NCI-H524 treated with DMSO at 0.1 percent for 48 hours (cell line): ENCODE results near the gene MT1E.
"Not testable (repeated sequence)": the region's sequence is repeated elsewhere in the genome, so short reads cannot be mapped to it uniquely, and the experiment has no call there.

Experiments used
- DNase-seq: peaks from one replicate; lab custom pipeline; 2025; lab: John Stamatoyannopoulos, UW

MT1E gene

DNA sequence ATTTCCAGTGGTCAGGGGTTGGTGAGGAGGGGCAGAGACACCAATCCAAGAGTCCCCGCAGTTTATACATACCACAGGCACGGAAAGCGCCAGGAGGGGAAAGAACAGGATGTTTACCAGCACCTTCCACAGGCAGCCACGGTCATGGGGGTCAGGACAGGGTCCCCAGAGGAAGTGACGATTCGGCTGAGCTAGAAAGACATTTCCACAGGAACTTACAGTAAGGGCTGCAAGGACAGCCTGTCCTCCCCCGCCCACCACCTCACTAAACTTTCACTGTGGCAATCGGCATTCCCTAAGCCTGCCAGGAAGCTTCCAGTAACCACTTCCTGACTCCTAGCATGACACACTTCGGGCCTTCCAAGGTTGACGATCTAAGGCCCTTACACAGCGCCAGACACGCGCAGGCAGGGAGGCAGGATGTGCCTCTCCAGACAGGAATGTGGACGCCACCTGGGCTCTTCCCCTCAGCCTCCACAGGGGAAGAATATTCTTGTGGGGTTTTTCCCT lies 18.4 kb upstream of the MT1E start:
- no peak for DNase-seq

DNA sequence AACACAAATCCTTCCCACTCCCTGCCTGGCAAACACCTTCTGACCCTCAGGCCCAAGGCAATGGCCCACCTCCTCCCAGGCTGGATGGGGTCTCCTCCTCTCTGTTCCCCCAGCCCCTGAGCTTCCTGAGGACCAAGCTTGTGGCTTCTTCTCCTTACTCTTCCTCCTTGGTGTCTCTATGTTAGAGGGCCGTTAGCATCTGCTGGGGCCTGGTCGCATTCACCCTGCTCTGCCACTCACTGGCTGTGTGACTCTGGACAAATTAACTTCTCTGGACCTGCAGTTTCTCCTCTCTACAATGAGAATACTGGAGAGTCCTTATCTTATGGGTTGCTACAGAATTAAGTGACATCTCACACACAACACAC lies 17.9 kb upstream of the MT1E start:
- no peak for DNase-seq

DNA sequence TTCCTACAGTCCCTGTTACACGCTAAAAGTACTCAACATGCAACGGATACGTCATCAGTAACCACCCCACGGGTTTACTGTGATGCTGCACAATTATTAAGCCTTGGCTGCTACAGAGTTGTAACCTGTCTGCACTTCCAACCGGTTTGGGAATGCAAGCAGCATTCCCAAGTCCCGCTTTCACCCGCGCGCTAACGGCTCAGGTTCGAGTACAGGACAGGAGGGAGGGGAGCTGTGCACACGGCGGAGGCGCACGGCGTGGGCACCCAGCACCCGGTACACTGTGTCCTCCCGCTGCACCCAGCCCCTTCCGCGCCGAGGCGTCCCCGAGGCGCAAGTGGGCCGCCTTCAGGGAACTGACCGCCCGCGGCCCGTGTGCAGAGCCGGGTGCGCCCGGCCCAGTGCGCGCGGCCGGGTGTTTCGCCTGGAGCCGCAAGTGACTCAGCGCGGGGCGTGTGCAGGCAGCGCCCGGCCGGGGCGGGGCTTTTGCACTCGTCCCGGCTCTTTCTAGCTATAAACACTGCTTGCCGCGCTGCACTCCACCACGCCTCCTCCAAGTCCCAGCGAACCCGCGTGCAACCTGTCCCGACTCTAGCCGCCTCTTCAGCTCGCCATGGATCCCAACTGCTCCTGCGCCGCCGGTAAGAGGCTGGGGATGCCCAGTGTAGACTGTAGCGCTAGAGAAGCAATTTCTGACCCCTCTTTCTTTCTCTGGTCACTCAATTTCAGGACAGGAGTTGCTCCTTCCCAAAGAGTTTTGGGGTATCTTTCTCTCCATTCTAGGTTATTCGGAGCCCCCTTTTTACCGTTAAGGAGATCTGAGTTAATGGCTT lies 17.3 kb upstream of the MT1E start, which contains the start of gene MT2A:
Gene MT2A, plus strand, starts transcription at position 542 of the 833 bp plus-strand sequence. Its CDS starts 72 bp downstream, at position 614.
- peak; percentile 89 for DNase-seq

DNA sequence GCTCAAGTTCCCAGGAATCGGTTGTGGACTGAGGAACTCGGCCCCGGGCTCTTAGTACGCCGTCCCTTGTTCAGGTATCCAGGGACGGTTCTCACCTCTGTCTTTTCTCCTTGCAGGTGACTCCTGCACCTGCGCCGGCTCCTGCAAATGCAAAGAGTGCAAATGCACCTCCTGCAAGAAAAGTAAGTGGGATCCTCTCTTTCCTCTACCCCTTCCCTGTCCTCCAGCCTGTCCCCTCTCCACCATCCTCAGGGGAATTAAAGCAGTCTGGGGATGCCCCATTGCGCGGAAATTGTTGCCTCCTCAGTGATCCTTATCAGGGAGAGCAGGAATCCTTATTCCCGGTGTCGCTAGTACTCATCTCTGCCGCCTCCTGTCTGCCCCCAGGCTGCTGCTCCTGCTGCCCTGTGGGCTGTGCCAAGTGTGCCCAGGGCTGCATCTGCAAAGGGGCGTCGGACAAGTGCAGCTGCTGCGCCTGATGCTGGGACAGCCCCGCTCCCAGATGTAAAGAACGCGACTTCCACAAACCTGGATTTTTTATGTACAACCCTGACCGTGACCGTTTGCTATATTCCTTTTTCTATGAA lies 16.6 kb upstream of the MT1E start:
- DNase-seq: peak; percentile 39

DNA sequence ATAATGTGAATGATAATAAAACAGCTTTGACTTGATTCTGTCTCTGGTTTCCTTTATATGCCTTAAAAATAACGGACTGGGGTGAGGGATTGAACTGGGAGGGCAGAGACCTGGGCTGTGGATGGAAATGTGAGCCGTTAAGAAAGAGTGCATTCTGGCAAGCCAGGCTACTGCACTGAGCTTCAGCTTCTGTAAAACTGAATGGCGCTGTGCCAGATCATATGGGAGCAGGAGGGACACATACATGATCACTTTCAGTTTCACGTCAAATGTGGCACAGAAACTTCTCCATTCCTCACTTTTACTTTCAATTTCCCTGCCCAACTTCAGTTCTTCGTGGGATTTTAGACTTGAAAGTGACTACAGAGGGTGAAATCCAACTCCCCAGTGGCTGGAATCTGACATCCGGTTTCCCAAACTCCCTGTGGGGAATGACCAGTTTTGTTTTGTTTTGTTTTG lies 16.1 kb upstream of the MT1E start:
- no peak for DNase-seq

DNA sequence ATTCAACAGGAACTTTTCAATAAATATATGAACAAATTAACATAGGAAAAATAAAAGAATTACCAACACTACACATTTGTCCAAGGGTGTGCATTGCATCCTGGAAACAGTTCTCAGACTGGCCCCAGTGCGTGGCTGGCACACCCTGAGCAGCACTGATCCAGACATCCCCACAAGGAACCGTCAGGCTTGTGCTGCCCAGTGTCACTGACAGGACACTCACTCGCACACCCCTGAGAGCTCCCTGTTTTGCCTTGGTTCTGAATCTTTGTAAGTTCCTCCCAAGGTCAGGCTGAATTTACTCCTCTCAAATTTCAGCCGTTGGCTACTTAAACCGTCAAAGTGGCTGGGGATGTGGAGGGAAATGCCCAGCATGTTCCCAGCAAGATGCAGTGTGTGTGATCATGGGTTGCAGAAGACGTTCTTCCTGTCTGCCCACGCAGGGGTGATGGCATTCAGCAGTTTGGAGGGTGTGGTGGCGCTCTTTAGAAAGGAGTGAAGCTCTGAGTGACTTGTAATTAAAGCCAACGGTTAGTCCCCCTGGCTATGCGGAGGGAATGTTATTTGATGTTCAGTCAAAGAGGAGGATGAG lies 15.5 kb upstream of the MT1E start:
- DNase-seq: no peak

DNA sequence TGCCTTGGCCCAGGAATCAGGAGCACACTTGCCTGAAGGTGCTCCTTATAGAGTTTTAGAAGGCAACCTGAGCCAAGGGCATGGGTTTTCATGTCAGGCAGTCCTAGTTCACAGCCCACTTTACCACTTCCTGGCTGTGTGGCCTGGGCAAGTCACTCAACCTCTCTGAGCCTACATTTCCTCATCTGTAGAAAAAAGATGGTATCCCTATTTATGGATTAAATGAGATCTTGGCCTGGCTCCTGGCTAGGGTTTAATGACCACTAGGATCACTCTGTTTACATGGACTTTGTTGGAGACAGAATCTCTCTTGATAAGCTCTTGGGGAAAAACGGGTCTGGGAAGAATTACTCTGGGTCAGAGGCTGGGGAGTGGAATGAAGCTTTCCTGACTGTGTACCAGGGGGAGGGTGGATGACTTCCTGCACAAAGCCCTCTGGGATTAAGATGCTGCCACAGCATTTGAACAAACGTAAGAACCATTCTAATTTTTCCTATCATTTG lies 14.9 kb upstream of the MT1E start:
- no peak for DNase-seq

DNA sequence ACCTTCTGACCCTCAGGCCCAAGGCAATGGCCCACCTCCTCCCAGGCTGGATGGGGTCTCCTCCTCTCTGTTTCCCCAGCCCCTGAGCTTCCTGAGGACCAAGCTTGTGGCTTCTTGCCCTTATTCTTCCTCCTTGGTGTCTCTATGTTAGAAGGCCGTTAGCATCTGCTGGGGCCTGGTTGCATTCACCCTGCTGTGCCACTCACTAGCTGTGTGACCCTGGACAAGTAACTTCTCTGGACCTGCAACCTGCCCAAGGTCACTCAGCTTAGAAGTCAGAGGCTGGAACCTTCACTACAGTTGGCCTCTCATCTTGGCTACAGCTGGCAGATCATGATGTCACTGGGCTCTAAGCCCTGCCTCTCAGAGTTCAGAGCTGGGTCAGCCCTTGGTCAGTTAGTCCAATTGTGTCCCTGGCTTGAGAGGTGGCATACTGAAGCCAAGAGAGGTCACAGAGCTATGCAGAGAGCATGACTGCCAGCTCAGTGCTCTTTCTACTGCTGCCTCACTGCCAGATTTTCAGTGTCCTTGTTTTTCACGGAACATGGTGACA lies 14.2 kb upstream of the MT1E start:
- no peak for DNase-seq

DNA sequence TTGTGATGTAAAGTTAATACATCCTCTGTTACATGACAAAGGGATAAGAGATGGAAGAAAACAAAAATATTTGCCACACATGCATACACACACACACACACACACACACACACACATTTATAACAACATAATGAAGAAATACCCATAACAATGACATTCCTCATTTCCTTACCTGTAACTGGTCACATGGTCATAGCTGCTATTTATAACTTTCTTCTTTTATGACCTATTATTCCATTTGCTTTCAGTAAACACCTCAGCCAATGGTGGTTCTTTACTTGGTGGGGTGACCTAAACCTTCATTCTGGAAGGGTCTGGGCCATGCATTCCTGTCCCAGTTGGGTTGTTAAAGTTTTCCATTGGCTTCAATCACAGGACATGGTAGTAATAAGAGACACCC lies 11.9 kb upstream of the MT1E start:
- DNase-seq: no peak

DNA sequence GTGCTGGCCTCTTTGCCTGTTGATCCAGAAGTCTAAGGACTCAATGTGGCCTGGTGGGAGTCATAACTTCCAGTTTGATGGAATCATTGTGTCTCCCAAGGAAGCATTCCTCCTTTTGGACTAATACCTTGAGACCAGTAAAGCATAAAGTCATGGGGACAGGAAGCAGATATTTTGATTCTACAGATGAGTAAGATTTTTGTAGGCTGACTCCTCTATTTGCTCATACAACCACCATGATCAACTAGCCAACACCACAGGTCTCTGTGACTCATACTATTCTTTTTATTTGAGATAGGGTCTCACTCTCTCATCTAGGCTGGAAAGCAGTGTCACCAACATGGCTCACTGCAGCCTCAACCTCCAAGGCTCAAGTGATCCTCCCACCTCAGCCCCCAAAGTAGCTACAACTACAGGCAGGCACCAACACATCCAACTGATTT lies 11.0 kb upstream of the MT1E start:
- DNase-seq: no peak

DNA sequence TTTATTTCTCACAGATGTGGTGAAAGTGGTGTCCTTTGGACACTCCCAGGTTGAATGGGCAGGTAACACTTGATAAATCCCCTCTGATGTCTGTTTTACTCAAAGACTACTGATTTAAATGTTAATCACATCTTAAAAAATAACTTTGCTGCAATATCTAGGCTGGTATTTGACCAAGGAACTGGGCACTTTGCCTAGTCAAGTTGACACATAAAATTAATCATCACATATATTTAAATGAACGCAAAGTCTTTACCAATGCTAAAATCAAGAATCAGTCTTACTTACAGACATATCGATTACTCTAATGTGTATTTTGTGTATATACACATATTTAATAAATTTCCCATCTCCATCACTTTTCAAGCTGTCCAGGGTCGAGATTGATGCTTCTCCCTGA lies 10.2 kb upstream of the MT1E start:
- no peak for DNase-seq

DNA sequence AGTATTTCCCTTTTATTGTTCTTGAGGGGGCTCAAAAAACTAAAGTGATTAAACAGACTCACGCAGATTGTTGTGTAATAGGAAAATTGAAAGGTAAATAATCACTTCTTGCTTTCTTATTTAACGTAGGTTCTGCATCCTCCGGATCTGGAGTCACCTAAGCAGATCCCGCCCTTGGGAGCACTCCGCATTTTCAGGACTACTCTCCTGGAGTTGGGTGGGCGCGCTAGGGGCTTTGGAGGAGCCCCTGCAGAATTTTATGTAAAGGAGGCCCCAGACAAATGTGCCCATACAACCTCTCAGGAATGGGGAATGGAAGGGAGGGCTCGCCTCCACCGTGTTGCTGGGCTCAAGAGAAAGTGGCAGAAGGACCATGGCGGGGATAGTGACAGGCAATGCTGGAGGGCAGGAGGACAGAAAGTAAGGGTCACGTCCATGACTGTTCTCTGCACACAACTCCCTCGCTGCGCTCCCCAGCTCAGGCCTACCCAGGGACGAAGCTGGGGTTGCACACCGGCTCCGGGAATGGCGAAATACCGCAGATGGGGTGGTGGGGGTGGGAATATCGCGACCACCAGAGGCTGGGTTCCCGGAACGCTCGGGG lies 8.9 kb upstream of the MT1E start:
- DNase-seq: no peak

DNA sequence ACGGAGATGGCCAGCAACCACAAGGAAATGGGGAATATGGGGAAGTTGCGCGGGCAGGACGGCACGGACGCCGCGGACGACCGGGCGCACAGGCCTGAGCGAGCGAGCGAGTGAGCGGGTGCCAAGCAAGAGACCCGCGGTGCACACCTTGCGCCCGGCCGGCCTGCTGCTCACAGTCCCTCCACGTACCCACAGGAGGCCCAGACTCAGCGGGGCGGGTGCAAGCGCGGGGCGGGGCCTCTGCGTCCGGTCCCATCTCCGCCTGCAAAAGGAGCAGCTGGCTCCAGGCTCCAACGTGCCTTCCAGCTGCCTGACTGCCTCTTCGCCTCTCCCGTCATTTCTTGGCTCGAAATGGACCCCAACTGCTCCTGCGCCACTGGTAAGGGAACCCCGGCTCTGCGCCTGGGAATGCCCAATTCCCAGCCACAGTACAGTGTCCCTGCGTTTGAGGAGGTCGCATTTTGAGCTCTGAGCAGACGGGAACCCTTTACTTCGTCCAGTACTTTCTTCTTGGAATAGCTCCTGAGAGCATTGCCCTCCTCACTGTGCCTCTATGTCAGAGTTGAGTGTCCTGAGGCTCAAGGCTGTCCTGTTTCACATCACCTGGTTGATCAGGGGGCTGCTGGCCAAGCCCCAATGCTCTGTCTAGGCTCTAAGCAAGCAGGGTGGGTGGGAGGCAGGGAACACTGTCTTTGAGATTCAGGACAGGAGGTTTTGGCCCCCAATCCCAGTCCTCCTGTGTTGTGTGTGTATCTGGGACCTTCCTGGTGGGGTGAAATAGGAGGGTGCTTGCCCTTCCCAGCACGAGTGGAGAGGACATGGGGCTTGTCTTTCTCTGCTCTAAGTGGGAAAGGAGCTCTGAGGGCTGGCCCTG lies 8.1 kb upstream of the MT1E start:
- no peak for DNase-seq

DNA sequence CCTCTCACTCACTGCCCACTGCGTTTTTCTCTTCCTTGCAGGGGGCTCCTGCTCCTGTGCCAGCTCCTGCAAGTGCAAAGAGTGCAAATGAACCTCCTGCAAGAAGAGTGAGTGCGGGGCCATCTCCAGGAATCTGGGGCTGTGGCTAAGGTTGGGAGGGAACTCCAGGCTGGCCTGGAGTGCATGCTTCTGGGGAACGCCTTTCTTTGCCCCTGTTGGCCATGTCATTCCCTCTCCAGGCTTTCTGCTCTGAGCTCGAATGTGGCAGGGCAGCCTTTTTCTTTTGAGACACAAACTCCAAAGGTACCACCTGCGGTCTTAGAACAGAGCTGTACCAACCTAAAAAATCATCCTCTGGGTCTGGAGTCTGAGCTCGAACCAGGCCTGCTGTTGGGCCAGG lies 7.4 kb upstream of the MT1E start:
- DNase-seq: no peak

DNA sequence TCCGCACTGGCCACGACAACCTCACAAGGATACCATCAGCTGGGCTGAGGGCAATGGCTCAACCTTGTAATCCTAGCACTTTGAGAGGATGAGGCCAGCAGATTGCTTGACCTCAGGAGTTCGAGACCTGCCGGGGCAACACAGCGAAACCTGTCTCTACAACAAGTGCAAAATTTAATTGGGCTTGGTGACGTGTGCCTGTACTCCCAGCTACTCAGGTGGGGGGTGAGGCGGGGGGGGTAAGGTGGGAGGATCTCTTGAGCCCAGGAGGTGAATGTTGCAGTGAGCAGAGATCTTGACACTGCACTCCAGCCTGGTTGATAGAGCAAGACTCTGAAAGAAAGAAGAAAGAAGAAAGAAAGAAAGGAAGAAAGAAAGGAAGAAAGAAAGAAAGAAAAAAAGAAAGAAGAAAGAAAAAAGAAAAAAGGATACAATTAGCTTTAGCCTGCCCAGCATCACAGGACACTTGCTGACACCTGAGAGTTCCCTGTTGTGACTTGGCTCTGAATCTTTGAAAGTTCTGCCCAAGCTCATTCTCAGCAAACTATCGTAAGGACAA lies 5.2 kb upstream of the MT1E start:
- no peak for DNase-seq

DNA sequence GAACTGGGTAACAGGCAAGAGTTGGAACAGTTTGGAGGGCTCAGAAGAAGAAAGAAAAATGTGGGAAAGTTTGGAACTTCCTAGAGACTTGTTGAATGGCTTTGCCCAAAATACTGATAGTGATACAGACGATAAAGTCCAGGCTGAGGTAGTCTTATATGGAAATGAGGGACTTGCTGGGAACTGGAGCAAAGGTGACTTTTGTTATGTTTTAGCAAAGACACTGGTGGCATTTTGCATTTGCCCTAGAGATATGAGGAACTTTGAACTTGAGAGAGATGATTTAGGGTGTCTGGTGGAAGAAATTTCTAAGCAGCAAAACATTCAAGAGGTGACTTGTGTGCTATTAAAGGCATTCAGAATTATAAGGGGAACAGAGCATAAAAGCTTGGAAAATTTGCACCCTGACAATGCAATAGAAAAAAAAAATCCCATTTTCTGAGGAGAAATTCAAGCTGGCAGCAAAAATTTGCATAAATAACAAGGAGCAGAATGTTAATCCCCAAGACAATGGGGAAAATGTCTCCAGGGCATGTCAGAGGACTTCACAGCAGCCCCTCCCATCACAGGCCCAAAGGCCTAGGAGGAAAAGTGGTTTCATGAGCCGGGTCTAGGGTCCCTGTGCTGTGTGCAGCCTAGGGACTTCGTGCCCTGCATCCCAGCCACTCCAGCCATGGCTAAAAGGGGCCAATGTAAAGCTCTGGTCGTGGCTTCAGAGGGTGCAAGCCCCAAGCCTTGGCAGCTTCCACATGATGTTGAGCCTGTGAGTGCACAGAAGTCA lies 3.7 kb upstream of the MT1E start:
- DNase-seq: not testable (repeated sequence)

DNA sequence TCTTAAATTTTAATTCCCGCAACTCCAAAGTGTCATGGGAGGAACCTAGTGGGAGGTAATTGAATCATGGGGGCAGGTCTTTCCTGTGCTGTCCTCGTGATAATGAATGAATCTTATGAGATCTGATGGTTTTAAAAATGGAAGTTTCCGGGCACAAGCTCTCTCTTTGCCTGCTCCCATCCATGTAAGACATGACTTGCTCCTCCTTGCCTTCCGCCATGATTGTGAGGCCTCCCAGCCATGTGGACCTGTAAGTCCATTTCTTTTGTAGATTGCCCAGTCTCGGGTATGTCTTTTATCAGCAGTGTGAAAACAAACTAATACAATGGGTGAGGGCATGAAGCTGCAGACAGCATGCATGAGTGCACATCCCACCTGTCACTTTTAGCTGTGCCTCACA lies 2.4 kb upstream of the MT1E start:
- not testable (repeated sequence) for DNase-seq

DNA sequence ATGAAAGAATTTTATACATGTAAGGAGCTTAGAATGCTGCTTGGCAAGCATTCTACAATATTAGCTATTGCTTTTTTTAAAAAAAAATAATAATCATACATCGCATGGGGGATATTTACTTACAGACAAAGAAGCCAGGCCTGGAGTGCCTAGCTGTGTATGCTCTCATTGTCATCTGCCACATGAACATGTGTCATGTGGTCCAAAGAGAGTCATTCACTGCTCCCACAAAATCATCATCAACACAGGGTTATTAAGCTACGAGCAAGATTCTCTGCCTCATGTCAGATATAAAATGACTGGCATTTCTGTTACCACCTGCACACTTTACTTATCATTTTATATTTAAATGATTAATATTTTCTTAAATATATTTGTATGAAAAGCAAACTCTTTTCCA lies 1.9 kb upstream of the MT1E start:
- DNase-seq: no peak

DNA sequence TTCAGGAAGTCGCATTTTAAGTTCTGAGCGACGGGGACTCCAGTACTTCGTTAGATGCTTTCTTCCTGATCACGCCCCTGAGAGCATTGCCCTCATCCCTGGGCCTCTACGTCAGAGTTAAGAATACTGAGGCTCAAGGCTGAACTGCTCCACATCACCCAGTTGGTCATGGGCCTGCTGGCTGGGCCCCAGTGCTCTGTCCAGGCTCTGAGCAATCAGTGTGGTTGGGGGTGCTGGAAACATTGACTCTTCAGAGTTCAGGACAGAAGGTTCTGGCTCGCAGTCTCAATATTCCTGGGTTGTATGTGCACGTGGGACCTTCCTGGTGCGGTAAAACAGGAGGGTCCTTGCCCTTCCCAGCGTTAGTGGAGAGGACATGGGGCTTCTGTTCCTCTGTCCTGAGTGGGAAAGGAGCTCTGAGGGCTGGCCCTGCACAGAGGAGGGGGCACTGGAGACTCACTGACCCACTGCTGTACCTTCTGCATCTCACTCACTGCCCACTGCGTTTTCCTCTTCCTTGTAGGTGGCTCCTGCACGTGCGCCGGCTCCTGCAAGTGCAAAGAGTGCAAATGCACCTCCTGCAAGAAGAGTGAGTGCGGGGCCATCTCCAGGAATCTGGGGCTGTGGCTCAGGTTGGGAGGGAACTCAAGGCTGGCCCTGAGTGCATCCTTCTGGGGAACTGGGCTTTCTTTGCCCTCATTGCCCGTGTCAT lies 518 bp downstream of the MT1E start:
- no peak for DNase-seq
